Measurements from ENCODE around the gene DMD.

DNA sequence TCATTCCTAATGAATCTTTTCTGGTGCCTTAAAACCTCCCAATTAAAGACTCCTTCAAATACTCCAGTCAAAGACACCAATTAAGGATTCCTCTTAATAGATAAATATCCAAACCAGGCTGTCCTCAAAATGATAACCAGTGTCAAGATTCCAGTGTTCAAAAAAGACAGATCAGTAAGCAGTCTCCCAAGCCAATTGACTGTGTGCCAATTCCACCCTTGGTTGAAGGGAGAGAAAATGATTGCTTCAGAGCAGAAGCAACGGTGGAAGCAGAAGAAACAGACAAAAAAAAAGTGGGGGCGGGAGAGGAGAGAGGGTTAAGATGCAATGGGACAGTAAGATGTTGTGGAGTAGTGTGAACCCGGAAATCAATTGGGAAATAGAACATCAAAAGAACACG is 1923.5 kb downstream of the DMD start:
- no peak for TF ChIP-seq BRCA1 (CRISPR knock-in tag; IDR thresholded peaks at IDR 0.05)
- TF ChIP-seq ZNF274 (CRISPR knock-in tag; IDR thresholded peaks at IDR 0.05) = no peak
- no peak for TF ChIP-seq CREB1 (IDR thresholded peaks at IDR 0.05)
- TF ChIP-seq CREB1 (CRISPR knock-in tag; IDR thresholded peaks at IDR 0.05) = no peak
- TF ChIP-seq FOXK2 (IDR thresholded peaks at IDR 0.05) = no peak
- TF ChIP-seq POLR2AphosphoS2 (IDR thresholded peaks at IDR 0.05; ENCODE audit: low read depth, low read length) = no peak
- TF ChIP-seq, protein P1, sequence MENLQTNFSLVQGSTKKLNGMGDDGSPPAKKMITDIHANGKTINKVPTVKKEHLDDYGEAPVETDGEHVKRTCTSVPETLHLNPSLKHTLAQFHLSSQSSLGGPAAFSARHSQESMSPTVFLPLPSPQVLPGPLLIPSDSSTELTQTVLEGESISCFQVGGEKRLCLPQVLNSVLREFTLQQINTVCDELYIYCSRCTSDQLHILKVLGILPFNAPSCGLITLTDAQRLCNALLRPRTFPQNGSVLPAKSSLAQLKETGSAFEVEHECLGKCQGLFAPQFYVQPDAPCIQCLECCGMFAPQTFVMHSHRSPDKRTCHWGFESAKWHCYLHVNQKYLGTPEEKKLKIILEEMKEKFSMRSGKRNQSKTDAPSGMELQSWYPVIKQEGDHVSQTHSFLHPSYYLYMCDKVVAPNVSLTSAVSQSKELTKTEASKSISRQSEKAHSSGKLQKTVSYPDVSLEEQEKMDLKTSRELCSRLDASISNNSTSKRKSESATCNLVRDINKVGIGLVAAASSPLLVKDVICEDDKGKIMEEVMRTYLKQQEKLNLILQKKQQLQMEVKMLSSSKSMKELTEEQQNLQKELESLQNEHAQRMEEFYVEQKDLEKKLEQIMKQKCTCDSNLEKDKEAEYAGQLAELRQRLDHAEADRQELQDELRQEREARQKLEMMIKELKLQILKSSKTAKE (CRISPR knock-in tag; IDR thresholded peaks at IDR 0.05; ENCODE audit: borderline replicate concordance) = no peak
- TF ChIP-seq RAD21 (CRISPR knock-in tag; IDR thresholded peaks at IDR 0.05) = no peak
- no peak for TF ChIP-seq SOX6 (IDR thresholded peaks at IDR 0.05)
- TF ChIP-seq SOX6 (CRISPR knock-in tag; IDR thresholded peaks at IDR 0.05) = no peak
- TF ChIP-seq, protein P2, sequence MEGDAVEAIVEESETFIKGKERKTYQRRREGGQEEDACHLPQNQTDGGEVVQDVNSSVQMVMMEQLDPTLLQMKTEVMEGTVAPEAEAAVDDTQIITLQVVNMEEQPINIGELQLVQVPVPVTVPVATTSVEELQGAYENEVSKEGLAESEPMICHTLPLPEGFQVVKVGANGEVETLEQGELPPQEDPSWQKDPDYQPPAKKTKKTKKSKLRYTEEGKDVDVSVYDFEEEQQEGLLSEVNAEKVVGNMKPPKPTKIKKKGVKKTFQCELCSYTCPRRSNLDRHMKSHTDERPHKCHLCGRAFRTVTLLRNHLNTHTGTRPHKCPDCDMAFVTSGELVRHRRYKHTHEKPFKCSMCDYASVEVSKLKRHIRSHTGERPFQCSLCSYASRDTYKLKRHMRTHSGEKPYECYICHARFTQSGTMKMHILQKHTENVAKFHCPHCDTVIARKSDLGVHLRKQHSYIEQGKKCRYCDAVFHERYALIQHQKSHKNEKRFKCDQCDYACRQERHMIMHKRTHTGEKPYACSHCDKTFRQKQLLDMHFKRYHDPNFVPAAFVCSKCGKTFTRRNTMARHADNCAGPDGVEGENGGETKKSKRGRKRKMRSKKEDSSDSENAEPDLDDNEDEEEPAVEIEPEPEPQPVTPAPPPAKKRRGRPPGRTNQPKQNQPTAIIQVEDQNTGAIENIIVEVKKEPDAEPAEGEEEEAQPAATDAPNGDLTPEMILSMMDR (CRISPR knock-in tag; IDR thresholded peaks at IDR 0.05) = no peak

Data from HepG2 (cell line).